HG03097 (cell line): ENCODE results near the gene PEX11G.
"Not testable (repeated sequence)": the region's sequence is repeated elsewhere in the genome, so short reads cannot be mapped to it uniquely, and the experiment has no call there.

Experiments
- ATAC-seq: cut with Tn5 transposase; IDR thresholded peaks from one replicate; pipeline ENCODE4 v1.9.1; 2021; ENCODE audit not compliant: unreplicated experiment, low FRiP score

Gene PEX11G

GRCh38 chr19:7470540-7471305 lies 18.1 kb downstream of the PEX11G start:
- no peak for ATAC-seq

GRCh38 chr19:7469669-7470285 lies 19.1 kb downstream of the PEX11G start:
- ATAC-seq, result no peak

- no peak for ATAC-seq
Observed at GRCh38 chr19:7468840-7469239, 20.0 kb downstream of the PEX11G start.

GRCh38 chr19:7467009-7467989 lies 21.5 kb downstream of the PEX11G start:
- no peak for ATAC-seq

GRCh38 chr19:7463575-7463974 lies 25.3 kb downstream of the PEX11G start:
- ATAC-seq, result no peak

- ATAC-seq, result no peak
Observed at GRCh38 chr19:7461841-7462629, 26.8 kb downstream of the PEX11G start.

GRCh38 chr19:7460562-7460966 lies 28.3 kb downstream of the PEX11G start:
- no peak for ATAC-seq

GRCh38 chr19:7459773-7460172 lies 29.1 kb downstream of the PEX11G start:
- ATAC-seq, result no peak

- ATAC-seq, result no peak
Observed at GRCh38 chr19:7458675-7459074, 30.2 kb downstream of the PEX11G start.

GRCh38 chr19:7456964-7457541 lies 31.8 kb downstream of the PEX11G start:
- no peak for ATAC-seq

- ATAC-seq, result no peak
Observed at GRCh38 chr19:7455600-7456296, 33.1 kb downstream of the PEX11G start.

- ATAC-seq, result no peak
Observed at GRCh38 chr19:7454998-7455397, 33.8 kb downstream of the PEX11G start.

- no peak for ATAC-seq
Observed at GRCh38 chr19:7450243-7451223, 38.3 kb downstream of the PEX11G start.

- ATAC-seq, result not testable (repeated sequence)
Observed at GRCh38 chr19:7449391-7450070, 39.3 kb downstream of the PEX11G start.

- ATAC-seq, result no peak
Observed at GRCh38 chr19:7447648-7448047, 41.2 kb downstream of the PEX11G start.

GRCh38 chr19:7445104-7445503 lies 43.7 kb downstream of the PEX11G start:
- ATAC-seq, result no peak

GRCh38 chr19:7444042-7444441 lies 44.8 kb downstream of the PEX11G start:
- ATAC-seq, result no peak

GRCh38 chr19:7442423-7442822 lies 46.4 kb downstream of the PEX11G start:
- ATAC-seq, result no peak
